K562 (cell line): ENCODE results near the gene CD164L2. TPM values are rescaled to one million over a fixed set of nuclear protein-coding genes. Genes with fewer than 3 reads are reported as not detected.

Source experiments
- CHD4 ChIP-seq: fragments of 200-600 bp; sonication (generic); IDR thresholded peaks from 3 replicates; pipeline ENCODE4 v1.6.1; 2012; ENCODE audit warnings: low read depth, mild to moderate bottlenecking, mixed read lengths, low read length, inconsistent platforms; ENCODE audit not compliant: insufficient read depth, insufficient replicate concordance, poor library complexity, severe bottlenecking
- CREB1 ChIP-seq, 2 experiments: sonication (generic) in 1 of 2; formaldehyde crosslinking in 1 of 2; IDR thresholded peaks; 2 replicates each; pipeline versions ENCODE4 v1.6.1 to v1.8.0; 2012 to 2022; ENCODE audit warnings: inconsistent platforms in 1 of 2, mild to moderate bottlenecking in 1 of 2, missing genetic modification reagents in 1 of 2, moderate library complexity in 1 of 2
- HMG20A ChIP-seq: fragments of 450-650 bp; formaldehyde crosslinking; conservative IDR thresholded peaks from 2 replicates; pipeline ENCODE4 v1.4.0; 2020; ENCODE audit warnings: mild to moderate bottlenecking, mixed read lengths
- KAT2B ChIP-seq: IDR thresholded peaks from one replicate; pipeline ENCODE4 v1.6.1; 2012; ENCODE audit warnings: low read depth, mild to moderate bottlenecking, control low read depth, inconsistent platforms, low read length, moderate library complexity
- L3MBTL2 ChIP-seq: fragments of 450-650 bp; IDR thresholded peaks from 2 replicates; pipeline ENCODE4 v1.6.1; 2016; ENCODE audit warnings: mild to moderate bottlenecking, moderate library complexity
- PHB2 ChIP-seq: fragments of 450-650 bp; IDR thresholded peaks from 2 replicates; pipeline ENCODE4 v1.6.1; 2017; ENCODE audit warnings: low read depth
- RUNX1 ChIP-seq: sonication (generic); IDR thresholded peaks from 2 replicates; pipeline ENCODE4 v1.6.1; 2016; ENCODE audit warnings: antibody characterized with exemption, low read depth
- SMARCA4 ChIP-seq: fragments of 450-650 bp; IDR thresholded peaks from 2 replicates; pipeline ENCODE4 v1.6.1; 2016
- TAF15 ChIP-seq: fragments of 200-400 bp; formaldehyde crosslinking; IDR thresholded peaks from 2 replicates; pipeline ENCODE4 v1.6.1; 2017; ENCODE audit warnings: mild to moderate bottlenecking, low read depth, low read length, moderate library complexity
- TEAD4 ChIP-seq, 2 experiments: sonication (generic) in 1 of 2; formaldehyde crosslinking in 1 of 2; IDR thresholded peaks; 2 replicates each; pipeline versions ENCODE4 v1.6.1 to v1.8.0; 2012 to 2022; ENCODE audit warnings: borderline replicate concordance in 1 of 2, inconsistent platforms in 1 of 2, low read length in 1 of 2, mild to moderate bottlenecking in 1 of 2, missing genetic modification reagents in 1 of 2
- ZNF75A ChIP-seq: fragments of 450-650 bp; formaldehyde crosslinking; IDR thresholded peaks from 2 replicates; pipeline ENCODE4 v1.4.0; 2020; ENCODE audit warnings: mild to moderate bottlenecking
- polyA plus RNA-seq, 8 experiments: library from polyadenylated mRNA; depleted of rRNA in 4 of 8; stranded (reverse) in 5 of 8; unstranded in 3 of 8; fragments of >200 nt; fragmentation: Nextera tagmentation in 2 of 8; fragmentation: Illumina TruSeq in 1 of 8; extraction: Ambion mirVana in 2 of 8; extraction: Trizol in 1 of 8; gene quantifications; 2 replicates each; pipeline versions ENCODE4 v1.2.1 to v1.2.3, GENCODE V29; 2011 to 2014; ENCODE audit warnings: inconsistent platforms in 1 of 8, missing spikeins in 1 of 8
- total RNA-seq, 7 experiments: library from RNA; depleted of rRNA in 6 of 7; stranded (reverse); fragments of >200 nt in 6 of 7; fragmentation: Illumina TruSeq in 2 of 7; extraction: Trizol in 2 of 7; gene quantifications; 2 replicates each; pipeline versions ENCODE4 v1.2.1 to v1.2.3, GENCODE V29; 2011 to 2021; ENCODE audit warnings: low replicate concordance in 1 of 7
- TF ChIP-seq, protein P1 (sequence below): fragments of 450-650 bp; IDR thresholded peaks from 2 replicates; pipeline ENCODE4 v1.6.1; 2018; ENCODE audit not compliant: partially characterized antibody
- TF ChIP-seq, protein P2 (sequence below): fragments of 250-450 bp; sonication (Bioruptor Pico); IDR thresholded peaks from 2 replicates; pipeline ENCODE4 v1.6.1; 2021; ENCODE audit warnings: mild to moderate bottlenecking
- TF ChIP-seq, protein P3 (sequence below), 2 experiments: IDR thresholded peaks in 1 of 2; conservative IDR thresholded peaks in 1 of 2; 2 replicates each; pipeline ENCODE4 v1.6.1; 2016; ENCODE audit warnings: low read depth in 2 of 2, mild to moderate bottlenecking in 1 of 2, missing compliant biosample characterization in 1 of 2, missing genetic modification characterization in 1 of 2, moderate library complexity in 1 of 2
- TF ChIP-seq, protein P4 (sequence below): sonication (generic); formaldehyde crosslinking; IDR thresholded peaks from 2 replicates; pipeline ENCODE4 v1.8.1; 2023; ENCODE audit warnings: mild to moderate bottlenecking, missing genetic modification reagents
- TF ChIP-seq, protein P5 (sequence below), 2 experiments: fragments of 450-650 bp in 1 of 2; sonication (generic) in 1 of 2; formaldehyde crosslinking; conservative IDR thresholded peaks; 2 replicates each; pipeline versions ENCODE4 v1.4.0 to v1.8.1; 2020 to 2022; ENCODE audit warnings: mild to moderate bottlenecking in 1 of 2, missing genetic modification reagents in 1 of 2

CD164L2 gene
- total and polyA plus RNA-seq, 9 of the 15 experiments (the other 6 are each of a cell fraction or from before 2014, with no cell fraction given) = 0.08 to 0.92 (median 0.38) TPM; not detected in 1

DNA sequence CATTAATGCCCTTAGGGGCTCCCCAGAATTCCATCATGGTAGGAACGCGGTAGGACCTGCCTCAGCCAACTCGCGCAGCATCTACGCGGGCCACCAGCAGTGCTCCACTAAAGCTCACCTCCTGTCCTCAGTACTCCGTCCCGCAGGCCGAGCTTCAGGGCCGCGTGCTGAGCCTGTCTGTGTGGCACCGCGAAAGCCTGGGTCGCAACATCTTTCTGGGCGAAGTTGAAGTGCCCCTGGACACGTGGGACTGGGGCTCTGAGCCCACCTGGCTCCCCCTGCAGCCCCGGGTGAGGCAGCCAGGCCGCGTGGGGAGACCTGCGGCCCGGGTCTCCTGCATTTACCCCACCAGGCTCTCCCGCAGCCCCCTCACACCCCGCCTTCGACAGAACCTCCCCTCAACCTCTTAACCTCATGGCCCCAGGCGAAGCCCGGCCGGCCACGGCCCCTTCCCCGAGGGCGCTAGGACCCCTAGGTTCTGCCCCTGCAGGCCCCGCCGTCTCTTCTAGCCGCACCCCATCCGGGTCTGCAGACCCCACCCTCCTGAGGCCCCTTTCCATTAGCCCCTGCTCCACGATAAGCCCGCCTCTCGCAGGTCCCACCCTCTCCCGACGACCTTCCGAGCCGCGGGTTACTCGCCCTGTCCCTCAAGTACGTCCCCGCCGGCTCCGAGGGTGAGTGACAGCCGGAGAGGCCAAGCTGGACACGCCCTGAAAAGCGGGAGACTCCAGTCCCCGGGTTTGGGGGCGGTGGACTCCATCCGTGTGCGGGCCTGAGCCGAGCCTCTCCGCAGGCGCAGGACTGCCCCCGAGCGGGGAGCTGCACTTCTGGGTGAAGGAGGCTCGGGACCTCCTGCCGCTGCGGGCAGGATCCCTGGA is 32.2 kb downstream of the CD164L2 start (continued):
- TF ChIP-seq, protein P1, sequence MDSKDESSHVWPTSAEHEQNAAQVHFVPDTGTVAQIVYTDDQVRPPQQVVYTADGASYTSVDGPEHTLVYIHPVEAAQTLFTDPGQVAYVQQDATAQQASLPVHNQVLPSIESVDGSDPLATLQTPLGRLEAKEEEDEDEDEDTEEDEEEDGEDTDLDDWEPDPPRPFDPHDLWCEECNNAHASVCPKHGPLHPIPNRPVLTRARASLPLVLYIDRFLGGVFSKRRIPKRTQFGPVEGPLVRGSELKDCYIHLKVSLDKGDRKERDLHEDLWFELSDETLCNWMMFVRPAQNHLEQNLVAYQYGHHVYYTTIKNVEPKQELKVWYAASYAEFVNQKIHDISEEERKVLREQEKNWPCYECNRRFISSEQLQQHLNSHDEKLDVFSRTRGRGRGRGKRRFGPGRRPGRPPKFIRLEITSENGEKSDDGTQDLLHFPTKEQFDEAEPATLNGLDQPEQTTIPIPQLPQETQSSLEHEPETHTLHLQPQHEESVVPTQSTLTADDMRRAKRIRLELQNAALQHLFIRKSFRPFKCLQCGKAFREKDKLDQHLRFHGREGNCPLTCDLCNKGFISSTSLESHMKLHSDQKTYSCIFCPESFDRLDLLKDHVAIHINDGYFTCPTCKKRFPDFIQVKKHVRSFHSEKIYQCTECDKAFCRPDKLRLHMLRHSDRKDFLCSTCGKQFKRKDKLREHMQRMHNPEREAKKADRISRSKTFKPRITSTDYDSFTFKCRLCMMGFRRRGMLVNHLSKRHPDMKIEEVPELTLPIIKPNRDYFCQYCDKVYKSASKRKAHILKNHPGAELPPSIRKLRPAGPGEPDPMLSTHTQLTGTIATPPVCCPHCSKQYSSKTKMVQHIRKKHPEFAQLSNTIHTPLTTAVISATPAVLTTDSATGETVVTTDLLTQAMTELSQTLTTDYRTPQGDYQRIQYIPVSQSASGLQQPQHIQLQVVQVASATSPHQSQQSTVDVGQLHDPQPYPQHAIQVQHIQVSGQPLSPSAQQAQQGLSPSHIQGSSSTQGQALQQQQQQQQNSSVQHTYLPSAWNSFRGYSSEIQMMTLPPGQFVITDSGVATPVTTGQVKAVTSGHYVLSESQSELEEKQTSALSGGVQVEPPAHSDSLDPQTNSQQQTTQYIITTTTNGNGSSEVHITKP = peak; percentile 91
- TF ChIP-seq, protein P2, sequence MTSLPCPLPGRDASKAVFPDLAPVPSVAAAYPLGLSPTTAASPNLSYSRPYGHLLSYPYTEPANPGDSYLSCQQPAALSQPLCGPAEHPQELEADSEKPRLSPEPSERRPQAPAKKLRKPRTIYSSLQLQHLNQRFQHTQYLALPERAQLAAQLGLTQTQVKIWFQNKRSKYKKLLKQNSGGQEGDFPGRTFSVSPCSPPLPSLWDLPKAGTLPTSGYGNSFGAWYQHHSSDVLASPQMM = no peak
- TF ChIP-seq KAT2B (no peak), L3MBTL2 (peak; percentile 66; the same call in 1 of the 2 replicates), ZNF75A (CRISPR knock-in tag) (no peak), CREB1 (IDR thresholded peaks at IDR 0.05) (no peak), CREB1 (CRISPR knock-in tag; IDR thresholded peaks at IDR 0.05) (no peak), TAF15 (no peak), HMG20A (CRISPR knock-in tag) (no peak), PHB2 (no peak), RUNX1 (no peak), TEAD4 (IDR thresholded peaks at IDR 0.05; ENCODE audit: low read length) (no peak), TEAD4 (CRISPR knock-in tag; IDR thresholded peaks at IDR 0.05; ENCODE audit: borderline replicate concordance) (no peak), SMARCA4 (no peak), CHD4 (no peak)
- TF ChIP-seq, protein P3, sequence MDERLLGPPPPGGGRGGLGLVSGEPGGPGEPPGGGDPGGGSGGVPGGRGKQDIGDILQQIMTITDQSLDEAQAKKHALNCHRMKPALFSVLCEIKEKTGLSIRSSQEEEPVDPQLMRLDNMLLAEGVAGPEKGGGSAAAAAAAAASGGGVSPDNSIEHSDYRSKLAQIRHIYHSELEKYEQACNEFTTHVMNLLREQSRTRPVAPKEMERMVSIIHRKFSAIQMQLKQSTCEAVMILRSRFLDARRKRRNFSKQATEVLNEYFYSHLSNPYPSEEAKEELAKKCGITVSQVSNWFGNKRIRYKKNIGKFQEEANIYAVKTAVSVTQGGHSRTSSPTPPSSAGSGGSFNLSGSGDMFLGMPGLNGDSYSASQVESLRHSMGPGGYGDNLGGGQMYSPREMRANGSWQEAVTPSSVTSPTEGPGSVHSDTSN (CRISPR knock-in tag; IDR thresholded peaks at IDR 0.05; ENCODE audit: low read depth) = peak; percentile 93
- TF ChIP-seq, protein P3 (tag; conservative IDR thresholded peaks at IDR 0.05; ENCODE audit: low read depth) = peak; percentile 95
- TF ChIP-seq, protein P4, sequence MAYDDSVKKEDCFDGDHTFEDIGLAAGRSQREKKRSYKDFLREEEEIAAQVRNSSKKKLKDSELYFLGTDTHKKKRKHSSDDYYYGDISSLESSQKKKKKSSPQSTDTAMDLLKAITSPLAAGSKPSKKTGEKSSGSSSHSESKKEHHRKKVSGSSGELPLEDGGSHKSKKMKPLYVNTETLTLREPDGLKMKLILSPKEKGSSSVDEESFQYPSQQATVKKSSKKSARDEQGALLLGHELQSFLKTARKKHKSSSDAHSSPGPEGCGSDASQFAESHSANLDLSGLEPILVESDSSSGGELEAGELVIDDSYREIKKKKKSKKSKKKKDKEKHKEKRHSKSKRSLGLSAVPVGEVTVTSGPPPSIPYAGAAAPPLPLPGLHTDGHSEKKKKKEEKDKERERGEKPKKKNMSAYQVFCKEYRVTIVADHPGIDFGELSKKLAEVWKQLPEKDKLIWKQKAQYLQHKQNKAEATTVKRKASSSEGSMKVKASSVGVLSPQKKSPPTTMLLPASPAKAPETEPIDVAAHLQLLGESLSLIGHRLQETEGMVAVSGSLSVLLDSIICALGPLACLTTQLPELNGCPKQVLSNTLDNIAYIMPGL (CRISPR knock-in tag) = no peak
- TF ChIP-seq, protein P5, sequence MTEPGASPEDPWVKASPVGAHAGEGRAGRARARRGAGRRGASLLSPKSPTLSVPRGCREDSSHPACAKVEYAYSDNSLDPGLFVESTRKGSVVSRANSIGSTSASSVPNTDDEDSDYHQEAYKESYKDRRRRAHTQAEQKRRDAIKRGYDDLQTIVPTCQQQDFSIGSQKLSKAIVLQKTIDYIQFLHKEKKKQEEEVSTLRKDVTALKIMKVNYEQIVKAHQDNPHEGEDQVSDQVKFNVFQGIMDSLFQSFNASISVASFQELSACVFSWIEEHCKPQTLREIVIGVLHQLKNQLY (CRISPR knock-in tag; conservative IDR thresholded peaks at IDR 0.05) = no peak
